NCI-H510A (cell line): Measurements from ENCODE around the gene CNP.

Experiments
- DNase-seq: peaks from one replicate; lab custom pipeline; 2025; lab: John Stamatoyannopoulos, UW

Gene CNP

GRCh38 chr17:41973408-41973811, 6.8 kb downstream of the CNP start:
- DNase-seq = no peak

GRCh38 chr17:41974031-41974430, 7.4 kb downstream of the CNP start:
- no peak for DNase-seq

GRCh38 chr17:41974658-41975057, 8.1 kb downstream of the CNP start:
- DNase-seq = no peak

GRCh38 chr17:41975099-41976083, 8.8 kb downstream of the CNP start:
- DNase-seq = no peak

GRCh38 chr17:41976142-41976768, 9.7 kb downstream of the CNP start:
- DNase-seq = no peak

GRCh38 chr17:41977991-41978390, 11.4 kb downstream of the CNP start:
- DNase-seq = no peak

GRCh38 chr17:41982026-41982760, 15.6 kb downstream of the CNP start:
- no peak for DNase-seq

- no peak for DNase-seq
Observed at GRCh38 chr17:41984454-41984853, 17.9 kb downstream of the CNP start.

- DNase-seq = no peak
Observed at GRCh38 chr17:41985919-41986318, 19.3 kb downstream of the CNP start.

- DNase-seq = no peak
Observed at GRCh38 chr17:41986634-41987033, 20.0 kb downstream of the CNP start.

GRCh38 chr17:41987642-41988041, 21.0 kb downstream of the CNP start:
- DNase-seq = peak; percentile 11

- no peak for DNase-seq
Observed at GRCh38 chr17:41988418-41988817, 21.8 kb downstream of the CNP start.

GRCh38 chr17:41989702-41990419, 23.3 kb downstream of the CNP start:
- DNase-seq = no peak

GRCh38 chr17:41992576-41992975, 26.0 kb downstream of the CNP start:
- DNase-seq = no peak

- DNase-seq = no peak
Observed at GRCh38 chr17:41996855-41997164, 30.2 kb downstream of the CNP start.

GRCh38 chr17:41998497-41998896, 31.9 kb downstream of the CNP start:
- no peak for DNase-seq

GRCh38 chr17:42000413-42001133, 34.0 kb downstream of the CNP start:
- no peak for DNase-seq

GRCh38 chr17:42001729-42002128, 35.1 kb downstream of the CNP start:
- DNase-seq = no peak

GRCh38 chr17:42002175-42002791, 35.7 kb downstream of the CNP start:
- DNase-seq = no peak

- DNase-seq = no peak
Observed at GRCh38 chr17:42002792-42003301, 36.3 kb downstream of the CNP start.

- no peak for DNase-seq
Observed at GRCh38 chr17:42005166-42005565, 38.6 kb downstream of the CNP start.
